HG02763 (cell line): Measurements from ENCODE around the gene ZCCHC9.

Experiments used
- ATAC-seq: cut with Tn5 transposase; IDR thresholded peaks from one replicate; pipeline ENCODE4 v1.9.1; 2021; ENCODE audit warnings: mild to moderate bottlenecking, moderate library complexity; ENCODE audit not compliant: unreplicated experiment

ZCCHC9 gene

GRCh38 chr5:81354093-81354492 lies 52.7 kb downstream of the ZCCHC9 start:
- no peak for ATAC-seq

- no peak for ATAC-seq
These were observed 54.2 kb downstream of the ZCCHC9 start for GRCh38 chr5:81355291-81356251.

GRCh38 chr5:81359108-81359507 lies 57.7 kb downstream of the ZCCHC9 start:
- ATAC-seq: no peak

GRCh38 chr5:81359881-81360280 lies 58.5 kb downstream of the ZCCHC9 start:
- no peak for ATAC-seq

- ATAC-seq: no peak
These were observed 59.3 kb downstream of the ZCCHC9 start for GRCh38 chr5:81360640-81361039.

- ATAC-seq: no peak
These were observed 60.2 kb downstream of the ZCCHC9 start for GRCh38 chr5:81361600-81361999.
